ENCODE measurements around the gene TMEM61.

DNA sequence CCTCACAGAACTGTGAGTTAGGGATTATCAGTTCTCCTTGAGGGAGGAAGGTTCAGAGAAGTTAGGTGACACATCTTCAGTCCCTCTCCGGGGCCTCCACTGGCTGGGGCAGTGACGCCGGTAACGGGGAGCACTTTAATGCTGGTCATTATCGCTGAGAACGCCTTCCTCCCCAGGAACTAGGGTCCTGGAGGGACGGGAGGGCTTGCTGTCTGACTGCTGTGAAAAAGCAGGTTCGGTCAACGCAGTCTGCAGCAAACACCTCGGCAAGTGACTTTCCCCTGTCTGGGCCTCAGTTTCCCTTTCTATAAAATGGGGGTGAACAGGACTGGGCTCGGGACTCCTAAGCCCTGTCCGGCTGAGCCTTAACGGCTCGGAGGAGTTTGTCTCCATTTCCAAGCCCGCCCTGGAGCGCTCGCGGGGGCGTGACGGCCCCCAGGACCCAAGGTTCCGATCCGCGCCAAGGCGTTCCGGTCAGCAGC, 341 bp upstream of the TMEM61 start:
- TF ChIP-seq, protein P1, sequence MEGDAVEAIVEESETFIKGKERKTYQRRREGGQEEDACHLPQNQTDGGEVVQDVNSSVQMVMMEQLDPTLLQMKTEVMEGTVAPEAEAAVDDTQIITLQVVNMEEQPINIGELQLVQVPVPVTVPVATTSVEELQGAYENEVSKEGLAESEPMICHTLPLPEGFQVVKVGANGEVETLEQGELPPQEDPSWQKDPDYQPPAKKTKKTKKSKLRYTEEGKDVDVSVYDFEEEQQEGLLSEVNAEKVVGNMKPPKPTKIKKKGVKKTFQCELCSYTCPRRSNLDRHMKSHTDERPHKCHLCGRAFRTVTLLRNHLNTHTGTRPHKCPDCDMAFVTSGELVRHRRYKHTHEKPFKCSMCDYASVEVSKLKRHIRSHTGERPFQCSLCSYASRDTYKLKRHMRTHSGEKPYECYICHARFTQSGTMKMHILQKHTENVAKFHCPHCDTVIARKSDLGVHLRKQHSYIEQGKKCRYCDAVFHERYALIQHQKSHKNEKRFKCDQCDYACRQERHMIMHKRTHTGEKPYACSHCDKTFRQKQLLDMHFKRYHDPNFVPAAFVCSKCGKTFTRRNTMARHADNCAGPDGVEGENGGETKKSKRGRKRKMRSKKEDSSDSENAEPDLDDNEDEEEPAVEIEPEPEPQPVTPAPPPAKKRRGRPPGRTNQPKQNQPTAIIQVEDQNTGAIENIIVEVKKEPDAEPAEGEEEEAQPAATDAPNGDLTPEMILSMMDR (IDR thresholded peaks at IDR 0.05) = no peak
- no peak for TF ChIP-seq EZH2 (IDR thresholded peaks at IDR 0.05)

Data from neural progenitor cell (in vitro differentiated cells).